AG04449 (cell line): ENCODE results near the gene HOXD12.
A peak's percentile ranks its signal among the peaks of the same experiment; 100 is the strongest.

ENCODE experiments used
- CTCF ChIA-PET: fragments of 350-600 bp; formaldehyde crosslinking; extraction: SDS; loops from one replicate; lab custom pipeline; 2021; ENCODE audit warnings: antibody characterized with exemption; lab: Yijun Ruan, JAX
- POLR2A ChIA-PET: fragments of 400-600, 350-600 bp; formaldehyde crosslinking; extraction: SDS; loops from one replicate; lab custom pipeline; 2020; ENCODE audit warnings: antibody characterized with exemption, inconsistent platforms; lab: Yijun Ruan, JAX
- DNase-seq: peaks from one replicate; pipeline ENCODE4 v3.0.0-alpha.2; 2010; ENCODE audit warnings: low read depth, low spot score
- H3K4me3 ChIP-seq: 2 replicates; pipeline ENCODE4 v1.5.1; 2011; ENCODE audit warnings: low read depth, mild to moderate bottlenecking, control low read depth, low read length
- CTCF ChIP-seq: IDR thresholded peaks from one replicate; pipeline ENCODE4 v1.5.1; 2011; ENCODE audit warnings: mild to moderate bottlenecking, moderate library complexity, low read length, control low read depth, inconsistent platforms; ENCODE audit not compliant: insufficient read depth; ENCODE audit errors: missing control alignments

The HOXD12 gene

GRCh38 chr2:176124947-176125771 lies 25.6 kb downstream of the HOXD12 start:
- CTCF ChIA-PET: interaction anchor here (2.7 to 30.2 kb wide), 9 partner anchors 10 to 1038 kb away, joined by 11 to 1421 read pairs (median 74); partner anchors contain the start of gene HOXD10
- DNase-seq: no peak
- TF ChIP-seq CTCF: no peak
- POLR2A ChIA-PET: no interaction called here
- no peak overlapping the region for H3K4me3 ChIP-seq

- DNase-seq: no peak
- no peak overlapping the region for H3K4me3 ChIP-seq
- CTCF ChIA-PET: interaction anchor here (2.5 to 30.2 kb wide), 10 partner anchors 11 to 1037 kb away, joined by 11 to 1421 read pairs (median 65); partner anchors contain the start of gene HOXD10
- no peak for TF ChIP-seq CTCF
- POLR2A ChIA-PET: no interaction called here
These were observed 26.1 kb downstream of the HOXD12 start for GRCh38 chr2:176125772-176126054.

GRCh38 chr2:176126929-176127773 lies 27.6 kb downstream of the HOXD12 start:
- DNase-seq: no peak
- ChIA-PET CTCF (interaction anchor here (0.6 to 30.2 kb wide), 46 partner anchors 12 to 1208 kb away, joined by 3 to 1421 read pairs (median 4); partner anchors contain the start of gene HOXD10), POLR2A (interaction anchor here (0.7 to 1.0 kb wide), 4 partner anchors 9 to 511 kb away, joined by 3 to 5 read pairs (median 4); no protein-coding TSS in a partner anchor)
- TF ChIP-seq CTCF: peak; percentile 57
- peak overlapping the region; percentile 13 for H3K4me3 ChIP-seq

- no peak for TF ChIP-seq CTCF
- ChIA-PET CTCF (interaction anchor here (0.6 to 30.2 kb wide), 32 partner anchors 12 to 1035 kb away, joined by 3 to 1421 read pairs (median 6); partner anchors contain the start of gene HOXD10), POLR2A (interaction anchor here (0.7 kb wide), 1 partner anchor 510 kb away, joined by 3 read pairs; no protein-coding TSS in a partner anchor)
- no peak for DNase-seq
- H3K4me3 ChIP-seq: no peak overlapping the region; the same call in 1 of the 2 replicates
These were observed 28.1 kb downstream of the HOXD12 start for GRCh38 chr2:176127774-176128072.

- CTCF ChIA-PET: interaction anchor here (1.0 to 30.2 kb wide), 22 partner anchors 11 to 1034 kb away, joined by 3 to 1421 read pairs (median 12); partner anchors contain the start of gene HOXD10
- H3K4me3 ChIP-seq: peak overlapping the region; percentile 62
- POLR2A ChIA-PET: interaction anchor here (0.5 to 1.0 kb wide), 2 partner anchors 510 to 554 kb away, joined by 3 to 4 read pairs; no protein-coding TSS in a partner anchor
- TF ChIP-seq CTCF: no peak
- no peak for DNase-seq
These were observed 28.8 kb downstream of the HOXD12 start for GRCh38 chr2:176128172-176128981.
